Activated B cell treated with CpG ODN at 0.5 μM for 24 hours (primary cell): ENCODE measurements around the gene DDX24. TPM values are rescaled to one million over a fixed set of nuclear protein-coding genes. Genes with fewer than 3 reads are reported as not detected.

Experiments
- ATAC-seq: fragments of 200-7000 bp; cut with Tn5 transposase; one replicate; pipeline ENCODE4 v1.10.0; 2021; ENCODE audit warnings: low read depth, mild to moderate bottlenecking, moderate library complexity
- CTCF ChIA-PET: fragments of 350-600 bp; sonication (Branson Sonifier 250); formaldehyde crosslinking; loops from one replicate; lab custom pipeline; 2021; ENCODE audit warnings: antibody characterized with exemption; lab: Charles Lee
- POLR2A ChIA-PET: fragments of 350-600 bp; sonication (Branson Sonifier 250); formaldehyde crosslinking; loops from one replicate; lab custom pipeline; 2021; ENCODE audit warnings: antibody characterized with exemption; lab: Charles Lee
- DNase-seq: peaks from one replicate; pipeline ENCODE4 v3.0.0; 2022
- H3K27ac Mint-ChIP-seq: one replicate; pipeline ENCODE4 v1.8.0; 2020; ENCODE audit warnings: mixed read lengths
- H3K27me3 Mint-ChIP-seq: one replicate; pipeline ENCODE4 v1.8.0; 2021; ENCODE audit warnings: mixed read lengths
- H3K36me3 Mint-ChIP-seq: one replicate; pipeline ENCODE4 v1.8.0; 2021; ENCODE audit warnings: low read depth, mixed read lengths
- H3K4me1 Mint-ChIP-seq: one replicate; pipeline ENCODE4 v1.8.0; 2021; ENCODE audit warnings: mixed read lengths
- H3K4me3 Mint-ChIP-seq: one replicate; pipeline ENCODE4 v1.8.0; 2020; ENCODE audit warnings: mild to moderate bottlenecking, mixed read lengths
- H3K9me3 Mint-ChIP-seq: one replicate; pipeline ENCODE4 v1.8.0; 2020; ENCODE audit warnings: mixed read lengths
- CTCF ChIP-seq: fragments of 200-600 bp; IDR thresholded peaks from one replicate; pipeline ENCODE4 v1.8.0; 2022; ENCODE audit warnings: antibody characterized with exemption, mild to moderate bottlenecking
- intact Hi-C: fragments of 100-400 bp; cut with micrococcal nuclease; formaldehyde crosslinking; loops from one replicate; pipeline ENCODE4 v1.15.1; 2024
- total RNA-seq: library from RNA; stranded (reverse); gene quantifications from 2 replicates; pipeline ENCODE4 v1.2.3, GENCODE V29; 2022

Gene DDX24
- total RNA-seq, 1 donor from 2014 or later = 169 TPM

- intact Hi-C loops = no loop called here
- peaks cover 5% of the 10 kb centered on the region for H3K4me1 Mint-ChIP-seq
- H3K4me3 Mint-ChIP-seq = no peak overlapping the region
- ChIA-PET POLR2A (no interaction called here), CTCF (interaction anchor here (0.9 kb wide), 1 partner anchor 82 kb away, joined by 3 read pairs; no protein-coding TSS in a partner anchor)
- no peak overlapping the region for H3K27ac Mint-ChIP-seq
- no peaks in the 10 kb centered on the region for H3K36me3 Mint-ChIP-seq
- peaks cover 28% of the 10 kb centered on the region for H3K27me3 Mint-ChIP-seq
- ATAC-seq = no peak
- no peak for DNase-seq
- no peaks in the 10 kb centered on the region for H3K9me3 Mint-ChIP-seq
- no peak for TF ChIP-seq CTCF
These were observed 59.4 kb downstream of the DDX24 start for GRCh38 chr14:94021416-94022157.

- no peak for TF ChIP-seq CTCF
- no peak for DNase-seq
- peaks cover 3% of the 10 kb centered on the region for H3K4me1 Mint-ChIP-seq
- ChIA-PET POLR2A (no interaction called here), CTCF (interaction anchor here (0.9 kb wide), 1 partner anchor 81 kb away, joined by 3 read pairs; no protein-coding TSS in a partner anchor)
- ATAC-seq = no peak
- H3K4me3 Mint-ChIP-seq = no peak overlapping the region
- intact Hi-C loops = no loop called here
- H3K9me3 Mint-ChIP-seq = no peaks in the 10 kb centered on the region
- H3K36me3 Mint-ChIP-seq = no peaks in the 10 kb centered on the region
- no peak overlapping the region for H3K27ac Mint-ChIP-seq
- H3K27me3 Mint-ChIP-seq = peaks cover 28% of the 10 kb centered on the region
These were observed 60.0 kb downstream of the DDX24 start for GRCh38 chr14:94021001-94021400.

- intact Hi-C loops = no loop called here
These were observed 60.7 kb downstream of the DDX24 start for GRCh38 chr14:94020267-94020666.

DNA sequence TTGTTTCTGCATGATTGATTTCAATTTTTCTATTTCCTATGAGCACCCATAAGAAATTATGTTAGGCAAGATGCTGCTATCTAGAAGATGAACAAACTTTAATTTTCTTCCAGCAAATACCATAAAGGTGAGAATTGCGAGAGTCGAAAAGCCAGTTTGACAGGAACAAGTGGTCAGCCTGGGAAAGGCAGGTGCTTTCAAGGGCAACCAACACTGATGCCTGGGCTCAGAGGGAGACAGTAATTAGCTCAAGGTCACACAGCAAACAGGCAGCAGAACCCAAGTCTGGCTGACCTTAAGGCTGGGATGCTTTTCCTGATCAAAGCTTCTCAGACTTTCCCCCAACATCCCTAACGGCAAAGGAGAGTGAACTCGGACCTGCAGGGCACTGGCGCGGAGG is 61.7 kb downstream of the DDX24 start:
- no peaks in the 10 kb centered on the region for H3K9me3 Mint-ChIP-seq
- intact Hi-C loops = no loop called here
- no peak overlapping the region for H3K27ac Mint-ChIP-seq
- CTCF ChIA-PET = no interaction called here
- no peak overlapping the region for H3K4me3 Mint-ChIP-seq
- POLR2A ChIA-PET = no interaction called here
- peaks cover 24% of the 10 kb centered on the region for H3K27me3 Mint-ChIP-seq
- H3K36me3 Mint-ChIP-seq = no peaks in the 10 kb centered on the region
- ATAC-seq (no peak), DNase-seq (no peak)
- no peaks in the 10 kb centered on the region for H3K4me1 Mint-ChIP-seq
- TF ChIP-seq CTCF = no peak

More at GRCh38 chr14:94020267-94020666, 60.7 kb downstream of the DDX24 start:
- ATAC-seq = no peak
- no peak overlapping the region for H3K4me3 Mint-ChIP-seq
- no peak for TF ChIP-seq CTCF
- ChIA-PET POLR2A (no interaction called here), CTCF (no interaction called here)
- peaks cover 30% of the 10 kb centered on the region for H3K27me3 Mint-ChIP-seq
- H3K27ac Mint-ChIP-seq = no peak overlapping the region
- H3K4me1 Mint-ChIP-seq = no peaks in the 10 kb centered on the region
- no peak for DNase-seq
- no peaks in the 10 kb centered on the region for H3K36me3 Mint-ChIP-seq
- H3K9me3 Mint-ChIP-seq = no peaks in the 10 kb centered on the region

- no peak for ATAC-seq
- no peak for DNase-seq
- intact Hi-C loops = no loop called here
- ChIA-PET CTCF (interaction anchor here (1.1 kb wide), 1 partner anchor 79 kb away, joined by 4 read pairs; no protein-coding TSS in a partner anchor), POLR2A (no interaction called here)
- Mint-ChIP-seq H3K27ac (no peak overlapping the region), H3K27me3 (peaks cover 17% of the 10 kb centered on the region), H3K4me3 (no peak overlapping the region), H3K4me1 (no peaks in the 10 kb centered on the region), H3K36me3 (no peaks in the 10 kb centered on the region), H3K9me3 (no peaks in the 10 kb centered on the region)
- TF ChIP-seq CTCF = no peak
These were observed 62.7 kb downstream of the DDX24 start for GRCh38 chr14:94018308-94018707.
